Spleen (tissue), 11 donors: ENCODE measurements around the gene SMG6. TPM values are rescaled to one million over a fixed set of nuclear protein-coding genes. Genes with fewer than 3 reads are reported as not detected.

Experiments
- DNase-seq: peaks from one replicate; pipeline ENCODE4 v3.0.0-alpha.2; 2020
- H3K27ac ChIP-seq, 8 donors: fragments of 200-600 bp; sonication (generic) in 7 of 8; 1 replicate in 4 of 8; 2 replicates in 4 of 8; pipeline versions ENCODE4 v1.5.0 to v1.8.0; 2016 to 2021; ENCODE audit warnings: inconsistent platforms in 4 of 8, mild to moderate bottlenecking in 4 of 8, moderate library complexity in 1 of 8
- H3K27me3 ChIP-seq, 7 donors: fragments of 200-600 bp; sonication (generic) in 6 of 7; replicated peaks in 1 of 7; 1 replicate in 4 of 7; 2 replicates in 3 of 7; pipeline versions ENCODE4 v1.5.0 to v1.8.0; 2016 to 2021; ENCODE audit warnings: inconsistent platforms in 3 of 7, mild to moderate bottlenecking in 1 of 7
- H3K36me3 ChIP-seq, 6 donors: fragments of 200-600 bp; sonication (generic) in 5 of 6; 1 replicate in 4 of 6; 2 replicates in 2 of 6; pipeline versions ENCODE4 v1.5.0 to v1.8.0; 2016 to 2021; ENCODE audit warnings: inconsistent platforms in 2 of 6
- H3K4me1 ChIP-seq, 6 donors: fragments of 200-600 bp; sonication (generic) in 5 of 6; 1 replicate in 3 of 6; 2 replicates in 3 of 6; pipeline versions ENCODE4 v1.5.0 to v1.8.0; 2016 to 2021; ENCODE audit warnings: inconsistent platforms in 3 of 6
- H3K4me3 ChIP-seq, 8 donors: fragments of 200-600 bp; sonication (generic) in 7 of 8; 1 replicate in 4 of 8; 2 replicates in 4 of 8; pipeline versions ENCODE4 v1.5.0 to v1.8.0; 2016 to 2021; ENCODE audit warnings: inconsistent platforms in 4 of 8, mild to moderate bottlenecking in 4 of 8, moderate library complexity in 2 of 8
- H3K9me3 ChIP-seq, 8 donors: fragments of 200-600 bp; sonication (generic) in 7 of 8; 1 replicate in 4 of 8; 2 replicates in 4 of 8; pipeline versions ENCODE4 v1.5.0 to v1.8.0; 2016 to 2021; ENCODE audit warnings: inconsistent platforms in 4 of 8
- CTCF ChIP-seq, 11 experiments: fragments of 200-600 bp in 7 of 11; fragments of 450-650 bp in 4 of 11; sonication (generic) in 4 of 11; IDR thresholded peaks in 8 of 11; conservative IDR thresholded peaks in 3 of 11; 1 replicate in 7 of 11; 2 replicates in 4 of 11; pipeline versions ENCODE4 v1.4.0 to v1.8.0; 2016 to 2021; ENCODE audit warnings: antibody characterized with exemption in 11 of 11, inconsistent platforms in 4 of 11, mild to moderate bottlenecking in 1 of 11
- POLR2A ChIP-seq, 3 donors: fragments of 450-650 bp; IDR thresholded peaks; one replicate each; pipeline ENCODE4 v1.5.1; 2017; ENCODE audit warnings: antibody characterized with exemption in 3 of 3, mild to moderate bottlenecking in 1 of 3
- POLR2AphosphoS5 ChIP-seq, 3 donors: sonication (generic); formaldehyde crosslinking; IDR thresholded peaks; one replicate each; pipeline ENCODE4 v1.5.1; 2017; ENCODE audit warnings: antibody characterized with exemption in 3 of 3
- WGBS, 5 donors: extraction: QIAGEN DNeasy Blood & Tissue Kit in 3 of 5; methylation state at CpG; one replicate each; pipeline versions ENCODE4 v1.1.5 to v1.1.7; 2013 to 2018; 5-methylcytosine and 5-hydroxymethylcytosine counted together
- intact Hi-C: fragments of 100-400 bp; cut with DNase I; formaldehyde crosslinking; loops from one replicate; pipeline ENCODE4 v1.15.0; 2023; ENCODE audit warnings: low total_unique reads
- polyA plus RNA-seq, 3 donors: library from polyadenylated mRNA; stranded (reverse); fragments of 200-250 nt; gene quantifications; one replicate each; pipeline ENCODE4 v1.2.1, GENCODE V29; 2013
- total RNA-seq, 7 donors: library from RNA; depleted of rRNA in 3 of 7; stranded (reverse); fragments of >200 nt in 3 of 7; fragmentation: NEBNext Ultra II Directional in 4 of 7; extraction: Animal tissue kit (Norgen Biotek cat#: 25700) in 4 of 7; gene quantifications; one replicate each; pipeline versions ENCODE4 v1.1.0 to v1.2.1, GENCODE V29; 2016 to 2021
- donor health status: healthy with polysubstance abuse.
- donor health status: DM: no; HTN: no; CAD: no; lungs with moderate emphysema.
- donor health status: DM: no; HTN: no; CAD: no.
- donor health status: Bipolar disorder and iron deficiency.
- donor health status: healthy.
- donor health status: DM: no; HTN: no; CAD: no.
- donor health status: DM: yes; HTN: yes; CAD: no.

The SMG6 gene
- total and polyA plus RNA-seq, 10 donors = 9.7 to 44.2 (median 28.0) TPM

- H3K36me3 ChIP-seq = peaks cover 0 to 59% (median 6%) of the 10 kb centered on the region in 6 donors
- no peaks in the 10 kb centered on the region for H3K27me3 ChIP-seq
- H3K4me3 ChIP-seq = no peak overlapping the region
- intact Hi-C loops = no loop called here
- no peaks in the 10 kb centered on the region for H3K9me3 ChIP-seq
- DNase-seq = no peak
- WGBS, 5 donors = 48 to 62% (median 57%) methylated on average over 4 of the region's 4 CpGs
- peaks cover 7 to 51% (median 27%) of the 10 kb centered on the region in 6 donors for H3K4me1 ChIP-seq
- H3K27ac ChIP-seq = no peak overlapping the region
- TF ChIP-seq CTCF (IDR thresholded peaks at IDR 0.05 in 8 of 11, conservative IDR thresholded peaks at IDR 0.05 in 3 of 11) (no peak), POLR2AphosphoS5 (IDR thresholded peaks at IDR 0.05) (no peak), POLR2A (IDR thresholded peaks at IDR 0.05) (no peak)
Measured at GRCh38 chr17:2155573-2155972, 148.0 kb downstream of the SMG6 start.

- Histone ChIP-seq H3K9me3 (no peaks in the 10 kb centered on the region), H3K4me1 (peaks cover 0 to 22% (median 5%) of the 10 kb centered on the region in 6 donors), H3K36me3 (peaks cover 0 to 84% (median 12%) of the 10 kb centered on the region in 6 donors), H3K4me3 (no peak overlapping the region), H3K27me3 (no peaks in the 10 kb centered on the region), H3K27ac (no peak overlapping the region)
- no peak for DNase-seq
- WGBS, 5 donors = 81 to 91% (median 89%) methylated on average over 6 of the region's 6 CpGs
- TF ChIP-seq POLR2AphosphoS5 (IDR thresholded peaks at IDR 0.05) (no peak), POLR2A (IDR thresholded peaks at IDR 0.05) (no peak), CTCF (IDR thresholded peaks at IDR 0.05 in 8 of 11, conservative IDR thresholded peaks at IDR 0.05 in 3 of 11) (no peak)
- intact Hi-C loops = no loop called here
Measured at GRCh38 chr17:2151358-2152033, 152.1 kb downstream of the SMG6 start.

GRCh38 chr17:2150806-2151205, 152.8 kb downstream of the SMG6 start:
- TF ChIP-seq POLR2AphosphoS5 (IDR thresholded peaks at IDR 0.05) = no peak
- no peak for TF ChIP-seq POLR2A (IDR thresholded peaks at IDR 0.05)
- no peak for TF ChIP-seq CTCF (IDR thresholded peaks at IDR 0.05 in 8 of 11, conservative IDR thresholded peaks at IDR 0.05 in 3 of 11)
- no peak for DNase-seq
- intact Hi-C loops = no loop called here
- Histone ChIP-seq H3K36me3 (peaks cover 0 to 77% (median 12%) of the 10 kb centered on the region in 6 donors), H3K9me3 (no peaks in the 10 kb centered on the region), H3K4me1 (peaks cover 0 to 15% (median 5%) of the 10 kb centered on the region in 6 donors), H3K27me3 (no peaks in the 10 kb centered on the region), H3K4me3 (no peak overlapping the region), H3K27ac (no peak overlapping the region)
- 45 to 54% (median 50%) methylated on average over 6 of the region's 6 CpGs for WGBS, 5 donors

GRCh38 chr17:2149934-2150333, 153.7 kb downstream of the SMG6 start:
- TF ChIP-seq POLR2A (IDR thresholded peaks at IDR 0.05) = no peak
- no peak for TF ChIP-seq POLR2AphosphoS5 (IDR thresholded peaks at IDR 0.05)
- TF ChIP-seq CTCF (IDR thresholded peaks at IDR 0.05 in 8 of 11, conservative IDR thresholded peaks at IDR 0.05 in 3 of 11) = no peak
- WGBS, 5 donors = 91 to 98% (median 93%) methylated on average over 10 of the region's 10 CpGs
- Histone ChIP-seq H3K4me3 (no peak overlapping the region), H3K36me3 (peaks cover 0 to 75% (median 8%) of the 10 kb centered on the region in 6 donors), H3K9me3 (no peaks in the 10 kb centered on the region), H3K27ac (no peak overlapping the region), H3K4me1 (peaks cover 0 to 9% (median 0%) of the 10 kb centered on the region in 6 donors), H3K27me3 (no peaks in the 10 kb centered on the region)
- intact Hi-C loops = no loop called here
- no peak for DNase-seq
